ENCODE results near the gene SLC35G1.

The SLC35G1 gene, protein sequence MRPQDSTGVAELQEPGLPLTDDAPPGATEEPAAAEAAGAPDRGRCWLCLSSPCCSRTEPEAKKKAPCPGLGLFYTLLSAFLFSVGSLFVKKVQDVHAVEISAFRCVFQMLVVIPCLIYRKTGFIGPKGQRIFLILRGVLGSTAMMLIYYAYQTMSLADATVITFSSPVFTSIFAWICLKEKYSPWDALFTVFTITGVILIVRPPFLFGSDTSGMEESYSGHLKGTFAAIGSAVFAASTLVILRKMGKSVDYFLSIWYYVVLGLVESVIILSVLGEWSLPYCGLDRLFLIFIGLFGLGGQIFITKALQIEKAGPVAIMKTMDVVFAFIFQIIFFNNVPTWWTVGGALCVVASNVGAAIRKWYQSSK

DNA sequence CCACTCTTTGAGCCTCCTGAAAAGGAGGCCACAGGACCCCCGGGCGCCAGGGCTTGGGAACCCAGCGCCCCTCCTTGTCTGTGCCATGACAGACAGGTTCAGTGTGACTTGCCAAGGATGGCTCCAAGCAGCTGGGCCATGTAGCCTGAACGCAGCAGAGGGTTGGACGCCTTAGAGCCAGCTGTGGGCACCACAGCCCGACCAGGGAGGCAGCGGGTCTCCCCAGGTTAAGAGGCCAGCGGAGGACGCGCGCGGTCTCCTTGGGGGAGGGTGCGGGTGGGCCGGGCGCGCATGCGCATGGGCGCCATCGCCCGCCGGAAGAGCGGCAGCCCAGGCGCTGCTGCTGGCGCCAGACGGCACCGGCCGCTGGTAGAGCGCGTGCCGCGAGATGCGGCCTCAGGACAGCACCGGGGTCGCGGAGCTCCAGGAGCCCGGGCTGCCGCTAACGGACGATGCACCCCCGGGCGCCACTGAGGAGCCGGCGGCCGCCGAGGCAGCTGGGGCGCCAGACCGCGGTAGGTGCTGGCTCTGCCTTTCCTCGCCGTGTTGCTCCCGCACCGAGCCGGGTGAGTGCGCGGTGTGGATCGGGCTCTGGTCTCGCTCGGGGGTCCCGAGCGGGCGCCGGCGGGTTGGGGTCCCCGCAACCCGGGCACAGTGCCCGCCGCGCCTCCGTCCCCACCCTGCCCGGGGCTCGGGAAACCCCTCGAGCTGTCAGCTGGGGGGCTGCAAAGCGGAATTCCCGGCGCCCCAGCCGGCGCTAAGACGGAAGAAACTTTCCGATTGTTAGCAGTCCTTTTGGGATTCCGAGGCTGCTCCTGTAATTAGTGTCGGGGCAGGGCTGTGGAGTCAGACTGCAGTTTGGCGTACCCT, at the start of gene SLC35G1:
TSS of gene SLC35G1 (plus strand) at position 333 of the 870 bp plus-strand sequence. CDS start at position 389, 56 bp downstream.
- DNase-seq = no peak

DNA sequence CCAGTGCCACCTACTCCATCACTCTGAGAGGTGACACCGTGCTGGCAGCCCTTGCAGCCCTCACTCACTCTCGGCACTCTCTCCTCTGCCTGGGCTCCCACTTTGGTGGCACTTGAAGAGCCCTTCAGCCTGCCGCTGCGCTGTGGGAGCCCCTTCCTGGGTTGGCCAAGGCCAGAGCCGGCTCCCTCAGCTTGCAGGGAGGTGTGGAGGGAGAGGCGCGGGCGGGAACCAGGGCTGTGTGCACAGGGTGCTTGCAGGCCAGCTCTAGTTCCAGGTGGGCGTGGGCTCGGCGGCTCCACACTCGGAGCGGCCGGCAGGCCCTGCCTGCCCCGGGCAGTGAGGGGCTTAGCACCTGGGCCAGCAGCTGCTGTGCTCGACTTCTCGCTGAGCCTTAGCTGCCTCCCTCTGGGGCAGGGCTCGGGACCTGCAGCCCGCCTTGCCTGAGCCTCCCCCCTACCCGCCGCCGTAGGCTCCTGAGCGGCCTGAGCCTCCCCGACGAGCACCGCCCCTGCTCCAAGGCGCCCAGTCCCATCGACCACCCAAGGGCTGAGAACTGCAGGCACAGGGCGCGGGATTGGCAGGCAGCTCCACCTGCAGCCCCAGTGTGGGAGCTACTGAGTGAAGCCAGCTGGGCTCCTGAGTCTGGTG, 48.7 kb upstream of the SLC35G1 start:
- DNase-seq = no peak

DNA sequence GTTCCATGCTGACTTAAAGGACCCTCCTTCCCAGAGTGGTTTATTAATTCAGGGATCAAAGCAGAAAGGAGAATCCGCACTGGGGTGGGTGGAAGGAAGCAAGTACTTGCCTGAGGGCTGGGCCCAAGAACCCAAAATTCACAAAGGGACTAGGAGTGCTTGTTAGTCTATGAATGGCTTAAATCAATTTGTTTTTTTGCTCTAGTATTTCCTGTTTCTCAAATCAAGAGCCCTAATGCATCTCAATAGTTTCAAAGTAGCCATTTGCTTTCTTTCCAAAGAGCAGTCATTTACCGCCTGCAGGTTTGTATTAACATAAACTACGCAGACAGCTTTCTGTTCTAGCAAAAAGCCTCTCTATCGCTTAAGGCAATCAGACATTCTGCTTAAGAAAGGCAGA, 44.2 kb upstream of the SLC35G1 start:
- DNase-seq = no peak

DNA sequence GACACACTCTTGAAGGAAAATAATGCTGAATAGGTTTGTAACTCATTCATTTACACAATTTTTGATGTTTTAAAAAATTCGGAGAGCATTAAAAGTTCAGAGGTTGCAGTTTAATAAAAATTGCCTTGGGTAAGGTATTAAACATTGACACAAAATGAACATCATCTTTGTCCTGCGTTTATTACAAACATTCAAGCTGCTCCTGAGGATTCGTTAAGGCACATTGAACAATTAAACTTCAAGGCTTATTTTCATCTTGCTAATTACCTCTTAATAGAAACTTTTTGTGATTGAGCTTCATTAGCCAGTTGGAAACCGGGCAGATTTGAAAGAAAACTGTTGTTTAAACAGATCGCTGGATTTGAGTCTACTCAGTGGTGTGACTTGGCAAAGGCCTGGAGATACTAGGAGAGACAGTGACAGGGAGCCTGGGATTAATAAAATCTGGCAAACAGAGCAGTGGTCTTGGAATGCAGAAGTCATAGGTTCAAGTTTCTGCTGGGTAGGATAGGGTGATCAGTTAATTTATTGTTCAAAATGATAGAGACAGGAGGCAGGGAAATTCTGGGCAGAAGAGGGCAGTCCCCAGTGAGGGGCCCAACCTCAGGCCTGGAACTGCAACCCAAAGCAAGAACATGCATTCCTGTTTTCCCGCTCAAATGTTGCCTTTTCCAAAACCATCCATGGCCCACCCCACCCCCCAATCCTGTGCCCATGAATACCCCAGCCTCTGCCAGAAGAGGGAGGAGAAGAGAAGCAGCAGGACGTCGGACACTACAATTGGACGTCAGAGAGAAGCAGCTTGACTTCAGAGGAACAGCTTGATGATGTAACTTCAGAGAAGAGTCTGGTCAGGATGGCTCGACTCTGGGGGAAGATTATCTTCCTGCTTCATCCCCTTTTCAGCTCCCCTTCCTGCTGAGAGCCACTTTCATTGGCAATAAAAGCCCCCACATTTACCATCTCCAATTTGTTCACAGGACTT, 43.5 kb upstream of the SLC35G1 start:
- no peak for DNase-seq

DNA sequence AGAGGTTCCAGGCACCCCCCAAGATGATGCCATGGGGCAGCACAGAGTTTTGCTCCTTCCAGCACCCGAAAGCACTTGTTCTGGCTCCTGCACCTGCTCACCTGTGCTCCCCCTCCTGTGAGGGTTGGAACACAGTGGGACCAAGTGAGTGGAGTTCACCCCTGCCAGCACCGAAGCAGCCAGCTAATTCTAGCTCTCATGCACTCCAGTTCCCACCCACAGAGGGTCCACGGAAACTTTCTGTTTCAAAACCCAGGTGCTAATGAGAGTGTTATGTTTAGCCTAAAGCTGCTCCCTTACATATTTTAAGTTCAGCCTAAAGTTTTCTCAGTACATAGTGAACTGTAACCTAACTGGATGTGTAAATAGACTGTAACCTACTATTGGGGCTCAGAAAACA, 42.6 kb upstream of the SLC35G1 start:
- DNase-seq = no peak

DNA sequence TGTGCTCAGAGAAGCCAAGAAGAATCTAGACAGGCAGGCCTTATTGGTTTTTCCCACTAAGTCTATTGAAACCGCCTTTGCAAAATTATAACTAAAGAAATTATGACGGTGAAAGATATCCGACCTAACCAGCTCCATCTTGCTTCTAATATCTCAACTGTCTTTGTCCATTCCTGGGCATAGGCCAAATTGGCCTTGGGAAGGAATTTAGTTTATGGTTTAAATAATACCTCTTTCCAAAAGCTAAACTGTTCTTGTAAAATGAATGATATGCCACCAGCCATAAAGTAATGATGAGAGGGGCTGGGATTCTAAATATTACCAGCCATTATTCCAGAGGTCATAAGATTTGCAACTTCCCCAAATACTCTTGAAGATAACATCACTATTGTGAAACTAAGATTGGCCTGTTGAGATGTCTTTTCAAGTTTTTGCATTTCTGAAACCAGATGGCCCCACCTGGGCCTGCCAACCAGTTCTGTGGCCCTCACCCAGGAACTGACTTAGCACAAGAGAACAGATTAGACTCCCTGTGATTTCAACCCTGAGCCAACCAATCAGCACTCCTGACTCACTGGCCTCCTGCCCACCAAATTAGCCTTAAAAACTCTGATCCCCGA, 41.2 kb upstream of the SLC35G1 start:
- no peak for DNase-seq

DNA sequence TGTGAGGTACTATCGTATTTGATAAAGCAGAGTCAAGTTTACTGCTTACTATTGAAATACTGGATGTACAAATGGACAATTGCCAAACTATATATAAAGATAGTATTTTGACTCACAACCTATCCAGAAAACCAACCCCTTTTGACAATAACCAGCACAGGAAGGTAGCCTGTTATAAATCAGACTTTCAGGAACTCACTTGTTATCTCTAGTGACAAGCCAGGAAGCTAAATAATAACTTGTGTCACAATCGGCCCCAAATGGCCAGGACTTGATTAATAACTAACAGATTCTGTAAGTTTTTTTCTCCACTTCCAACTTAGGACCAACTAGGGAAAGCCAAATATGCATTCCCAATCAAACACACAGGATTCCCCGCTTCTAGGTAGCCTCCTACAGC, 38.8 kb upstream of the SLC35G1 start:
- DNase-seq = no peak

DNA sequence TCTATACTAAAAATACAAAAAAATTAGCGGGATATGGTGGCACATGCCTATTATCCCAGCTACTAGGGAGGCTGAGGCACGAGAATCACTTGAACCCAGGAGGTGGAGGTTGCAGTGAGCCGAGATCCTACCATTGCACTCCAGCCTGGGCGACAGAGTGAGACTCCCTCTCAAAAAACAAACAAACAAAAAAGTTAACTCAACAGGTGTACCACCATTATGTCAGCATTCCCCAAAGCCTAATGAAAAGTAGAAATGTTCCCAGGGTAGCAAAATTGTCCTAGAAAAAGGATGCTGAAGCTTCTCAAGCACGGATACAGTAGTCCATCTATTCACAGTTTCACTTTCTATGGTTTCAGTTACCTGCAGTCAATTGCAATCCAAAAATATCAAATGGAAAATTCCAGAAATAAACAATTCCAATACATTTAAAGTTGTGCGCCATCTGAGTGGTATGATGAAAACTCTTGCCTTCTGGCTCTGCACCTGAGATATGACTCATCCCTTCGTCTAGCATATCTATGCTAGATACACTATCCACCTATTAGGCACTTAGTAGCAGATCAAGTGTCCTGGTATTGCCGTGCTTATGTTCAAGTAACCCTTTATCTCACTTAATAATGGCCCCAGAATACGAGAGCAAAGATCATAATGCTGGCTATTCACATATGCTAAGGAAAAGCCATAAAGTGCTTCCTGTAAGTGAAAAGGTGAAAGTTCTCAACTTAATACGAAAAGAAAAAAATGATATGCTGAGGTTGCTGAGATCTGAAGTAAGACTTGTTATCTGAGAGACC, 37.2 kb upstream of the SLC35G1 start:
- DNase-seq = no peak

DNA sequence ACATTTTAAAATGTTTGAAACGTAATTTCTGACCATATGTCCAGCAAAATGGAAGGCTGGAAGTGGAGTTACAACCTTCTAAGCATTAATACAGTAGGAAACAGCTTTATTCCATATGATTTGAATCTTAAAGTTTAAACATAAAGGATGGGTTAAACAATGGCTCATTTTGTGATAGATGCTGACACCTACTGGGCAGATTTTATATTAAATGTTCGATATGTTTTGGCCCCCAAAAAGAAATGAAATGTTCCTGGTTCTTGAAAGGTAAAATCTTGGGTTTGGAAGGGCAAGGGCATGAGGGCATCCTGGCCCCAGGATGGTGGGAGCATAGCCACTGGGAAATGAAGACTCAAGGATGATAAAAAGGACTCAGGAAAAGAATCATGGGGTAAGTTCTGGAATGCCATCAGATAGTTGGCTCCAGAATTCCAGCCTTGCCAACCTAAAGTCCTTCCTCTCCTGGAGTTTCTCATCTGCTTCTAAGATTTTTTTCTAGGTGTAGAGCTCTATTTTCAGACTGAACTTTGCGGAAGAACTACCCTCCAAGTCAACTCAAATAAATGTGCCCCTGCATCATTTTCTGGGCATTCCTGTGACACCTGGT, 34.6 kb upstream of the SLC35G1 start:
- no peak for DNase-seq

DNA sequence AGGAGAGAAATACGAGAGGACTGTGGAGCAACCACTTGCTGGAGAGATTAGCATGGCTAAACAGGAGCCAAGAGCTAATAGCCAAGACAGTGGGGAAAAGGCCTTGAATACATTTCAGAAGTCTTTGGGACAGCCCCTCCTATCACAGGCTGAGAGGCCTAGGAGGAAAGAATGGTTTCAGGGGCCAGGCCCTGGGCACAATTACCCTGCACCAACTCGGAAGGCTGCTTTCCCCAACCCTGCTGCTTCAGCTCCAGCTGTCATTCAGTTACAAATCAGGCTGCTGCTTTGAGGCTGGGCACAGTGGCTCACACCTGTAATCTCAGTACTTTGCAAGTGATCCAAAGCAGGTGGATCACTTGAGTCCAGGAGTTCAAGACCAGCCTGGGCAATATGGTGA, 32.0 kb upstream of the SLC35G1 start:
- DNase-seq = no peak

DNA sequence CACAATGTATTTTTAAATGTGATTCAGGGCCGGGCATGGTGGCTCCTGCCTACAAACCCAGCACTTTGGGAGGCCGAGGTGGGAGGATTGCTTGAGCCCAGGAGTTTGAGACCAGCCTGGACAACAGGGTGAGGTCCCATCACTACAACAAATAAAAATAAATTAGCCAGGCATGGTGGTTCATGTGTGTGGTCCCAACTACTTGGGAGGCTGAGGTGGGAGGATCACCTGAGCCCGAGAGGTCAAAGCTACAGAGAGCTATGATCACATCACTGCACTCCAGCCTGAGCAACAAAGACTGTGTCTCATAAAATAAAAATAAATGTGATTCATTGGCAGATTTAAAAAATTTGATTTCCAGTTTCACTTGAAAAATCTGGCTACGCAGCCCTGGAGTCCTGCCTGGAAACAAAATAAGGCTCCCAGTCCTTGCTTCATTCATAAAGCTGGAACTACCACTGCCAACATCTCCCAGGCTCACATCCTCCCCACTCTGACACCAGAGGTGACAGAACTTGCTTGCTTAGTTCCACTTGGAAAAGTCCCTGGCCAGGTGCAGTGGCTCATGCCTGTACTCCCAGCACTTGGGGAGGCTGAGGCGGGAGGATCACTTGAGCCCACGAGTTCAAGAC, 27.9 kb upstream of the SLC35G1 start:
- no peak for DNase-seq

DNA sequence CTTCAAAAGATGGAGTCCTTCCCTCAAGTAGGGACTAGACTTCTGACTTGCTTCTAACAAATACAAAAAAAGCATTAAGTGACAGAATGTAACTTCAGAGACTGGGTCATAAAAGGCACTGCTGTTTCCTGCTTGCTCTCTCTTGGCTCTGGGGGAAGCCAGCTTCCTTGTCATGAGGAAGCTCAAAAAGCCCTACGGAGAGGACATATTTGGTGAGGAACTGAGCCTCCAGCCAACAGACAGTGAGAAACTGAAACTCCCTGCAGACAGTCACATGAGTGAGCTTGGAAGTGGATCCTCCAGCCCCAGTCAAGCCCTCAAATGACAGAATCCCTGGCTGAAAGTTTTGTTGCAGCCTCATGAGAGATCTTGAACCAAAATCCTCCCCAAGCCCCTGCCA, 26.3 kb upstream of the SLC35G1 start:
- no peak for DNase-seq

DNA sequence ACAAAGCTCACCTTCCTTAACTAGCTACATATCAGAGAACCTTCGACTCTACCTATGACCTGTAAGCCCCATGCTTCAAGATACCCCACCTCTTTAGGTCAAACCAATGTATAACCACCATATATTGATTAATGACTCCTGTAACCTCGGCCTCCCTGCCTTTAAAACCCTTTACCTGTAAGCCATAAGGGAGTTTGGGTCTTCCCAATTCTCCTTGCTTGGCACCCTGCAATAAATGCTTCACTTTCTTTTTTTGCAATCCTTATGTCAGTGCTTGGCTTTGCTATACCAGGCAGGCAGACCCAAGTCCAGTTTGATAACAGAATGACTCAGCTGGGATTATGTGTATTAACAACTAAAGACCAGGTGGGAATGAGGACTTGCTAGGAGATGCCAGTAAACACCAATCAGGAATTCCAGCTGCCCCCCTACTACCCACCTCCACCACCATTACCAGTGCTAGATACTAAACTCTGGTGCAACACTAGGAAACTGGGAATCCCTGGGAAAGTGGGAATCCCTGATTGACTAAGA, 22.0 kb upstream of the SLC35G1 start:
- DNase-seq = no peak

DNA sequence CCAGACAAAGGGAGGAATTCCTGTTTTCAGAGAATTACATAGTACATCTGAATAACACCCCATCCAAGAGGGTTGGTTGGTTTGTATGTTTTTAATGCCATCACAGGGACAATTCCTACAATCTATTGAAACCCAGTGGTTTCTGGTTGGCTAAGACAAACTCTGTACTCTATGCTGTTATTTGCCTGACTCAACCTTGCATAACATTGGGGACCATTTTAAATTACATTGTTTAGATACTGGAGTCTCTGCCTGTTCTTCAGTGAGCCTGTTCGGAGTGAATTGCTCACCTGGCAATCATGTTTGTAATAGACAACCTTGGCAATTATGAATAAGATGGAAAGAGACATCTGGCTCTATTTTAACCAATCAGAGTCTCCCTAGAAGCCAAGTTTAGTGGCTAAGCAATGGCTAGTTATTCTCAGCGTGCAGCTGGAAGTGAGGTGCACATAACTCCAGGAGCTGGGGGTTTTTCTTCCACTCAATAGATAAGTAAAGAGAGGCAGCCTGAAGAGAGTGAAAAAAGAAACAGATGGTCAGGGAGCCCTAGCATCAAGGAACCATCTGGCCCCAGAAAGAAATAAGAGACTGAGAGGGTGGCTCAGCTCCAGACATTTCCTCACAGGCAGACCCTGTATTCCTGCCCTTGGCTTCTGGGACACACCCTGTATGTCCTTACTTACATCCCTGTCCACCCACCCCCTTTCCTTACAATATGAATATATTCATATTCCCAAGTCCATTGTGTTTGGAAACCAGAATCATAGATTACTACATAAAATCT, 21.2 kb upstream of the SLC35G1 start:
- peak; percentile 77 for DNase-seq

DNA sequence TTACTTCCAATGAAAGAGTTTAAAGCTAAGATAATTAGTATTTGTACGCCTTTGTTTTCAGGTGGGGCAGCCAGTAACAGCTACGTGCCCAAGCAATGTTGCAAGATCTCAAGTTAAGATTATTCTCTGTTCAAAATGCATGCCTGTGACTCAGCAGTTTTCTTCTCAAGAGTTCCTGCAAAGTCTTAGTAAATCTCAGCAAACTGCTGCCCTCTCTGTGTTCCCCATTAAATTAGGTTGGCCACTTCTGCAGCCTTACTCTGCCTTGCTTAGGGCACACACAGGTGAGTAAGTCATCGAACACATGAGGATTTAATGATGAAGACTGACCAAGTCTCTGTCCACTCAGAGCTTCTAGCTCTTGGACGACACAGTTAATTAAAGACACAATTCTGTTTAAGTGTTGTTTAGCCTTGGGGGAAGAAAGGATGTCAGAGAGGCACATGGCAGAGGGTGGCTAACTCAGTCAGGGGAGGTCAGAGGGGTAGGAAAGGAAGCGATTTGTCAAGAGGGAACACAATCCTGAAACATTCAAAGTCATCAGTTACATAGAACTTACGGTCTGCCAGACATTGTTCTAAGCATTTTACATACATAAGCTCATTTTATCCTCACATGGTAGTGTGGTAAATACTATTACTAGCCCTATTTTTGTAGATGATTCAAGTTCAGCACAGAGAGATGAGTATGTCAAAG, 20.2 kb upstream of the SLC35G1 start:
- no peak for DNase-seq

DNA sequence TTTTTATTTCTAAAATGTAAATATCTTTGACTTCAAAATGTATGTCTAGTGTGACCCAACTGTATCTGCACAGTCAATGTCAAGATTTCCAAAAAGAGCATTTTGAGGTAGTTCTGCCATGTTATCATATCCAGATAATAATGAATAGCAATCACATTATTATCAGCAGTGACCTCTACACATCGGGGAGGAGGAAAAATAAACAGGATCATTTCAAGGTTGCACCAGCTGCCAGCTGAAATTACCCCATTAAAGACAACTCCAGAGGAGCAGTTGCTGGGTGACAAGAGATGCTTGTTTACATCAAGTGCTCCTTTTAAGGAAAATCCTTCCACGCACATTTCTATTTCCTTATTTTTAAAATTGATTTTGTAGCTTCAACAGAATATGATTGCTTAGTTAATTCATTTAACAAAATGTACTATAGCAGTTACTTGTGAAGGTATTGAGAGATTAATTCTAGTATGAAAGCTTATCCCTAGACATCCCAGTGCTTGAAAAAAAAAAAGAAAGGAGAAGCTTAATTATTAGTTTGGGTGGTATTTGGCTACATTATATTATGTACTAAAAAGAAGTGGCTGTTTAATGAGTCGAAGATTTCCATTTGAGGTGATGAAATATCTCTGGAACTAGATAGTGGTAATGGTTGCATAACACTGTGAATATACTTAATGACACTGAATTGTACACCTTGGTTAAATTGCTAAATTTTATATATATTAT, 19.3 kb upstream of the SLC35G1 start:
- no peak for DNase-seq

DNA sequence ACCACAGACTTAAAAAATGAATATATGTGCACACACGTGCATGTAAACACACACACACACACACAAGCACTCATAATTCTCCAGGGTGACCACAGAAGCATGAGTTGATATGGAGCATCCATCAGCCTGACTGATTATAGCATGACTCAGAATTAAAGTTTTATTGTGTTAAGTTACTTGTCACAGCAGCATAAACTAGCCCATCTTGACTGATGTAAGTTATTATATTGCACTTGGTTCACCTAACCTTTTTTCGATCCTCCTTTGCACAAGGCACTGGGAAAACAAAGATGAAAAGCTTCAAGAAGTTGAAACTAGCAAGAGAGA, 18.8 kb upstream of the SLC35G1 start:
- DNase-seq = no peak

DNA sequence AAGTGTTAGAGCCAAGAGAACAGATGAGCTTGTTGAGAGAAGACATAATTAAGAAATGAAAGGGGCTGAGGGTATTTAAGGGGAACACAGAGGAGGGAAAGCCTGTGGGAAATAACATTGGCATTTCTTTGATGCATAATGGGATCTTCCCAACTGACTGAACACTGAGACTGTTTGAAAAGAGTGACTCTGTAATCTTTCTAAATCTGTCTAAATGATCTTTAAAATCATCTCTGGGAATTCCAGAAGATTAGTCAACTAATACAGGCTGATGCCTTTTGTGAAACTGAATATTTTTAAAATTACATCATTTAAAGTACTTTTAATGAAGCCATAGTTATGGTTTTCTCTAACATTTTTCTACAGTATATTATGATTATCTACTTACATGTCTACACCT, 17.4 kb upstream of the SLC35G1 start:
- DNase-seq = no peak
